ENCODE measurements around the gene HRH1.

HRH1 gene

GRCh38 chr3:11228041-11228440 lies 73.7 kb downstream of the HRH1 start:
- Histone ChIP-seq H3K4me1 (ENCODE audit: control insufficient read depth, insufficient read depth, low read length) (no peaks in the 10 kb centered on the region), H3K27ac (ENCODE audit: extremely low read depth, low read depth, low read length) (no peak overlapping the region), H3K4me3 (ENCODE audit: low read depth, low read length) (no peak overlapping the region), H3K9me3 (ENCODE audit: control insufficient read depth, insufficient read depth, low read depth, low read length) (no peaks in the 10 kb centered on the region), H3K36me3 (ENCODE audit: control insufficient read depth in 2 of 2, insufficient read depth in 1 of 2, low read length in 2 of 2) (no peaks in the 10 kb centered on the region)
- CTCF ChIA-PET = interaction anchor here (0.6 to 1.5 kb wide), 2 partner anchors 8 to 13 kb away, joined by 5 to 6 read pairs; no protein-coding TSS in a partner anchor
- TF ChIP-seq ZNF639 (tag by site-specific recombination; IDR thresholded peaks at IDR 0.05) (no peak), ZNF791 (tag by site-specific recombination; IDR thresholded peaks at IDR 0.05) (no peak), ZNF311 (tag by site-specific recombination; IDR thresholded peaks at IDR 0.05; ENCODE audit: borderline replicate concordance) (no peak)
- TF ChIP-seq, protein P1, sequence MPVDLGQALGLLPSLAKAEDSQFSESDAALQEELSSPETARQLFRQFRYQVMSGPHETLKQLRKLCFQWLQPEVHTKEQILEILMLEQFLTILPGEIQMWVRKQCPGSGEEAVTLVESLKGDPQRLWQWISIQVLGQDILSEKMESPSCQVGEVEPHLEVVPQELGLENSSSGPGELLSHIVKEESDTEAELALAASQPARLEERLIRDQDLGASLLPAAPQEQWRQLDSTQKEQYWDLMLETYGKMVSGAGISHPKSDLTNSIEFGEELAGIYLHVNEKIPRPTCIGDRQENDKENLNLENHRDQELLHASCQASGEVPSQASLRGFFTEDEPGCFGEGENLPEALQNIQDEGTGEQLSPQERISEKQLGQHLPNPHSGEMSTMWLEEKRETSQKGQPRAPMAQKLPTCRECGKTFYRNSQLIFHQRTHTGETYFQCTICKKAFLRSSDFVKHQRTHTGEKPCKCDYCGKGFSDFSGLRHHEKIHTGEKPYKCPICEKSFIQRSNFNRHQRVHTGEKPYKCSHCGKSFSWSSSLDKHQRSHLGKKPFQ (tag by site-specific recombination; IDR thresholded peaks at IDR 0.05) = no peak
- TF ChIP-seq, protein P2, sequence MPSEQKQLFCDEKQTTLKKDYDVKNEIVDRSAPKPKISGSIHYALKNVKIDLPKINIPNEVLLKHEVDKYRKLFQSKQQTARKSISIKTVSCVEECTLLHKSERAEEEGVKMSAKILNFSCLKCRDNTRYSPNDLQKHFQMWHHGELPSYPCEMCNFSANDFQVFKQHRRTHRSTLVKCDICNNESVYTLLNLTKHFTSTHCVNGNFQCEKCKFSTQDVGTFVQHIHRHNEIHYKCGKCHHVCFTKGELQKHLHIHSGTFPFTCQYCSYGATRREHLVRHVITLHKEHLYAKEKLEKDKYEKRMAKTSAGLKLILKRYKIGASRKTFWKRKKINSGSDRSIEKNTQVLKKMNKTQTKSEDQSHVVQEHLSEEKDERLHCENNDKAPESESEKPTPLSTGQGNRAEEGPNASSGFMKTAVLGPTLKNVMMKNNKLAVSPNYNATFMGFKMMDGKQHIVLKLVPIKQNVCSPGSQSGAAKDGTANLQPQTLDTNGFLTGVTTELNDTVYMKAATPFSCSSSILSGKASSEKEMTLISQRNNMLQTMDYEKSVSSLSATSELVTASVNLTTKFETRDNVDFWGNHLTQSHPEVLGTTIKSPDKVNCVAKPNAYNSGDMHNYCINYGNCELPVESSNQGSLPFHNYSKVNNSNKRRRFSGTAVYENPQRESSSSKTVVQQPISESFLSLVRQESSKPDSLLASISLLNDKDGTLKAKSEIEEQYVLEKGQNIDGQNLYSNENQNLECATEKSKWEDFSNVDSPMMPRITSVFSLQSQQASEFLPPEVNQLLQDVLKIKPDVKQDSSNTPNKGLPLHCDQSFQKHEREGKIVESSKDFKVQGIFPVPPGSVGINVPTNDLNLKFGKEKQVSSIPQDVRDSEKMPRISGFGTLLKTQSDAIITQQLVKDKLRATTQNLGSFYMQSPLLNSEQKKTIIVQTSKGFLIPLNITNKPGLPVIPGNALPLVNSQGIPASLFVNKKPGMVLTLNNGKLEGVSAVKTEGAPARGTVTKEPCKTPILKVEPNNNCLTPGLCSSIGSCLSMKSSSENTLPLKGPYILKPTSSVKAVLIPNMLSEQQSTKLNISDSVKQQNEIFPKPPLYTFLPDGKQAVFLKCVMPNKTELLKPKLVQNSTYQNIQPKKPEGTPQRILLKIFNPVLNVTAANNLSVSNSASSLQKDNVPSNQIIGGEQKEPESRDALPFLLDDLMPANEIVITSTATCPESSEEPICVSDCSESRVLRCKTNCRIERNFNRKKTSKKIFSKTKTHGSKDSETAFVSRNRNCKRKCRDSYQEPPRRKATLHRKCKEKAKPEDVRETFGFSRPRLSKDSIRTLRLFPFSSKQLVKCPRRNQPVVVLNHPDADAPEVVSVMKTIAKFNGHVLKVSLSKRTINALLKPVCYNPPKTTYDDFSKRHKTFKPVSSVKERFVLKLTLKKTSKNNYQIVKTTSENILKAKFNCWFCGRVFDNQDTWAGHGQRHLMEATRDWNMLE (tag by site-specific recombination; conservative IDR thresholded peaks at IDR 0.05; ENCODE audit: low read depth) = no peak
- POLR2A ChIA-PET = no interaction called here

GRCh38 chr3:11230125-11230524 lies 75.8 kb downstream of the HRH1 start:
- no peaks in the 10 kb centered on the region for H3K4me1 ChIP-seq (ENCODE audit: control insufficient read depth, insufficient read depth, low read length)
- no peaks in the 10 kb centered on the region for H3K36me3 ChIP-seq (ENCODE audit: control insufficient read depth in 2 of 2, insufficient read depth in 1 of 2, low read length in 2 of 2)
- no peak overlapping the region for H3K27ac ChIP-seq (ENCODE audit: extremely low read depth, low read depth, low read length)
- CTCF ChIA-PET = no interaction called here
- POLR2A ChIA-PET = no interaction called here
- H3K4me3 ChIP-seq (ENCODE audit: low read depth, low read length) = no peak overlapping the region
- H3K9me3 ChIP-seq (ENCODE audit: control insufficient read depth, insufficient read depth, low read depth, low read length) = no peaks in the 10 kb centered on the region
- TF ChIP-seq, protein P3, sequence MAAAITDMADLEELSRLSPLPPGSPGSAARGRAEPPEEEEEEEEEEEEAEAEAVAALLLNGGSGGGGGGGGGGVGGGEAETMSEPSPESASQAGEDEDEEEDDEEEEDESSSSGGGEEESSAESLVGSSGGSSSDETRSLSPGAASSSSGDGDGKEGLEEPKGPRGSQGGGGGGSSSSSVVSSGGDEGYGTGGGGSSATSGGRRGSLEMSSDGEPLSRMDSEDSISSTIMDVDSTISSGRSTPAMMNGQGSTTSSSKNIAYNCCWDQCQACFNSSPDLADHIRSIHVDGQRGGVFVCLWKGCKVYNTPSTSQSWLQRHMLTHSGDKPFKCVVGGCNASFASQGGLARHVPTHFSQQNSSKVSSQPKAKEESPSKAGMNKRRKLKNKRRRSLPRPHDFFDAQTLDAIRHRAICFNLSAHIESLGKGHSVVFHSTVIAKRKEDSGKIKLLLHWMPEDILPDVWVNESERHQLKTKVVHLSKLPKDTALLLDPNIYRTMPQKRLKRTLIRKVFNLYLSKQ (tag by site-specific recombination; IDR thresholded peaks at IDR 0.05; ENCODE audit: borderline replicate concordance) = no peak
- no peak for TF ChIP-seq ZNF2 (tag by site-specific recombination; IDR thresholded peaks at IDR 0.05)
- TF ChIP-seq ZNF335 (tag by site-specific recombination; conservative IDR thresholded peaks at IDR 0.05) = no peak
- no peak for TF ChIP-seq ZNF768 (tag by site-specific recombination; IDR thresholded peaks at IDR 0.05)
- TF ChIP-seq ZBTB48 (tag by site-specific recombination; IDR thresholded peaks at IDR 0.05) = no peak
- TF ChIP-seq ZNF571 (tag by site-specific recombination; IDR thresholded peaks at IDR 0.05) = no peak
- TF ChIP-seq ZNF341 (tag by site-specific recombination; IDR thresholded peaks at IDR 0.05; ENCODE audit: low read depth) = no peak
- TF ChIP-seq ZFP3 (tag by site-specific recombination; IDR thresholded peaks at IDR 0.05; ENCODE audit: low read depth) = no peak
- TF ChIP-seq ZNF529 (tag by site-specific recombination; IDR thresholded peaks at IDR 0.05; ENCODE audit: insufficient replicate concordance) = no peak
- TF ChIP-seq, protein P4, sequence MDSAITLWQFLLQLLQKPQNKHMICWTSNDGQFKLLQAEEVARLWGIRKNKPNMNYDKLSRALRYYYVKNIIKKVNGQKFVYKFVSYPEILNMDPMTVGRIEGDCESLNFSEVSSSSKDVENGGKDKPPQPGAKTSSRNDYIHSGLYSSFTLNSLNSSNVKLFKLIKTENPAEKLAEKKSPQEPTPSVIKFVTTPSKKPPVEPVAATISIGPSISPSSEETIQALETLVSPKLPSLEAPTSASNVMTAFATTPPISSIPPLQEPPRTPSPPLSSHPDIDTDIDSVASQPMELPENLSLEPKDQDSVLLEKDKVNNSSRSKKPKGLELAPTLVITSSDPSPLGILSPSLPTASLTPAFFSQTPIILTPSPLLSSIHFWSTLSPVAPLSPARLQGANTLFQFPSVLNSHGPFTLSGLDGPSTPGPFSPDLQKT (IDR thresholded peaks at IDR 0.05; ENCODE audit: borderline replicate concordance, low read depth, low read length) = no peak
- no peak for TF ChIP-seq CTCF (tag by site-specific recombination; IDR thresholded peaks at IDR 0.05)
- TF ChIP-seq ZBTB10 (tag by site-specific recombination; IDR thresholded peaks at IDR 0.05) = no peak
- no peak for TF ChIP-seq ZNF544 (tag by site-specific recombination; IDR thresholded peaks at IDR 0.05)
- TF ChIP-seq ZNF23 (tag by site-specific recombination; IDR thresholded peaks at IDR 0.05; ENCODE audit: borderline replicate concordance) = no peak

All from HEK293 (cell line).